Occipital lobe (tissue), 2 donors: Measurements from ENCODE around the gene RHOBTB1. TPM values are rescaled to one million over a fixed set of nuclear protein-coding genes. Genes with fewer than 3 reads are reported as not detected.

Experiments used
- DNase-seq: peaks from one replicate; lab custom pipeline; 2025; lab: John Stamatoyannopoulos, UW
- total RNA-seq: library from RNA; depleted of rRNA; stranded (reverse); fragments of >200 nt; gene quantifications from one replicate; pipeline ENCODE4 v1.2.3, GENCODE V29; 2014

RHOBTB1 gene
- total RNA-seq, 1 donor from 2014 or later = 40.6 TPM

- no peak for DNase-seq
Measured at GRCh38 chr10:60965696-60966095, 21.7 kb upstream of the RHOBTB1 start.

GRCh38 chr10:60964257-60965235 is 20.6 kb upstream of the RHOBTB1 start:
- peak; percentile 51 for DNase-seq

GRCh38 chr10:60963441-60964256 is 19.7 kb upstream of the RHOBTB1 start:
- DNase-seq = no peak

- DNase-seq = no peak
Measured at GRCh38 chr10:60962946-60963345, 19.0 kb upstream of the RHOBTB1 start.

- no peak for DNase-seq
Measured at GRCh38 chr10:60960913-60961312, 16.9 kb upstream of the RHOBTB1 start.

- DNase-seq = no peak
Measured at GRCh38 chr10:60960031-60960430, 16.0 kb upstream of the RHOBTB1 start.

GRCh38 chr10:60958892-60959601 is 15.1 kb upstream of the RHOBTB1 start:
- DNase-seq = no peak

- no peak for DNase-seq
Measured at GRCh38 chr10:60957667-60958221, 13.8 kb upstream of the RHOBTB1 start.

GRCh38 chr10:60955957-60956425 is 12.0 kb upstream of the RHOBTB1 start:
- DNase-seq = no peak

- DNase-seq = no peak
Measured at GRCh38 chr10:60955316-60955715, 11.3 kb upstream of the RHOBTB1 start.

- no peak for DNase-seq
Measured at GRCh38 chr10:60954035-60954434, 10.1 kb upstream of the RHOBTB1 start.

- no peak for DNase-seq
Measured at GRCh38 chr10:60953420-60953819, 9.4 kb upstream of the RHOBTB1 start.

GRCh38 chr10:60952846-60953220 is 8.8 kb upstream of the RHOBTB1 start:
- DNase-seq = no peak

- no peak for DNase-seq
Measured at GRCh38 chr10:60952067-60952845, 8.3 kb upstream of the RHOBTB1 start.

GRCh38 chr10:60951272-60951724 is 7.3 kb upstream of the RHOBTB1 start:
- no peak for DNase-seq

GRCh38 chr10:60950300-60950699 is 6.3 kb upstream of the RHOBTB1 start:
- no peak for DNase-seq

- no peak for DNase-seq
Measured at GRCh38 chr10:60948851-60949250, 4.9 kb upstream of the RHOBTB1 start.

GRCh38 chr10:60944910-60945297 is 919 bp upstream of the RHOBTB1 start:
- no peak for DNase-seq

- DNase-seq = peak; percentile 79
Measured at GRCh38 chr10:60943316-60944057, 498 bp downstream of the RHOBTB1 start.
